Measurements from ENCODE around the gene TSEN54.
"Not testable (repeated sequence)": the region's sequence is repeated elsewhere in the genome, so short reads cannot be mapped to it uniquely, and the experiment has no call there.

Gene TSEN54

GRCh38 chr17:75518201-75518600 is 1.9 kb downstream of the TSEN54 start:
- Histone ChIP-seq H3K9ac (ENCODE audit: low read length) (no peak overlapping the region), H3K27ac (ENCODE audit: low read length) (no peak overlapping the region), H3K79me2 (ENCODE audit: low read length) (peaks cover 17% of the 10 kb centered on the region), H3K4me3 (ENCODE audit: low read length) (no peak overlapping the region), H3K9me2 (replicated peaks; ENCODE audit: insufficient read depth, low read length) (no peaks in the 10 kb centered on the region), H3K36me3 (replicated peaks; ENCODE audit: insufficient read depth, low read length) (no peaks in the 10 kb centered on the region), H3K4me1 (ENCODE audit: low read length) (peaks cover 13% of the 10 kb centered on the region), H3K9me3 (replicated peaks; ENCODE audit: insufficient read depth, low read length) (no peaks in the 10 kb centered on the region), H3K27me3 (replicated peaks; ENCODE audit: insufficient read depth, low read length) (no peaks in the 10 kb centered on the region), H3K4me2 (ENCODE audit: low read depth, low read length) (peak overlapping the region; percentile 76; the same call in 1 of the 2 replicates), H4K20me1 (ENCODE audit: insufficient read depth, low read length) (no peaks in the 10 kb centered on the region), H3F3A (ENCODE audit: insufficient read depth, low read length) (peaks cover 7% of the 10 kb centered on the region; the same call in 1 of the 2 replicates), H2AFZ (ENCODE audit: low read length) (no peak overlapping the region)
- no peak for TF ChIP-seq EZH2 (optimal IDR thresholded peaks at IDR 0.05; ENCODE audit: low read depth, low read length)
- no peak for TF ChIP-seq CTCF (IDR thresholded peaks at IDR 0.05; ENCODE audit: low read length)
- no peak for TF ChIP-seq EZH2phosphoT487 (IDR thresholded peaks at IDR 0.05; ENCODE audit: low read length)
- no peak for DNase-seq

GRCh38 chr17:75518983-75519537 is 2.7 kb downstream of the TSEN54 start:
- Histone ChIP-seq H3F3A (ENCODE audit: insufficient read depth, low read length) (peaks cover 9% of the 10 kb centered on the region; the same call in 1 of the 2 replicates), H3K4me1 (ENCODE audit: low read length) (peaks cover 13% of the 10 kb centered on the region), H3K27me3 (replicated peaks; ENCODE audit: insufficient read depth, low read length) (no peaks in the 10 kb centered on the region), H3K36me3 (replicated peaks; ENCODE audit: insufficient read depth, low read length) (no peaks in the 10 kb centered on the region), H3K79me2 (ENCODE audit: low read length) (peaks cover 17% of the 10 kb centered on the region), H2AFZ (ENCODE audit: low read length) (no peak overlapping the region), H3K9me2 (replicated peaks; ENCODE audit: insufficient read depth, low read length) (no peaks in the 10 kb centered on the region), H3K9me3 (replicated peaks; ENCODE audit: insufficient read depth, low read length) (no peaks in the 10 kb centered on the region), H3K4me2 (ENCODE audit: low read depth, low read length) (no peak overlapping the region), H3K4me3 (ENCODE audit: low read length) (no peak overlapping the region), H4K20me1 (ENCODE audit: insufficient read depth, low read length) (no peaks in the 10 kb centered on the region), H3K9ac (ENCODE audit: low read length) (no peak overlapping the region), H3K27ac (ENCODE audit: low read length) (no peak overlapping the region)
- DNase-seq: no peak
- TF ChIP-seq EZH2phosphoT487 (IDR thresholded peaks at IDR 0.05; ENCODE audit: low read length): no peak
- no peak for TF ChIP-seq EZH2 (optimal IDR thresholded peaks at IDR 0.05; ENCODE audit: low read depth, low read length)
- no peak for TF ChIP-seq CTCF (IDR thresholded peaks at IDR 0.05; ENCODE audit: low read length)

GRCh38 chr17:75520413-75520812 is 4.1 kb downstream of the TSEN54 start:
- not testable (repeated sequence) for H3K9me3 ChIP-seq (replicated peaks; ENCODE audit: insufficient read depth, low read length); H3K9ac ChIP-seq (ENCODE audit: low read length); DNase-seq; H3K4me2 ChIP-seq (ENCODE audit: low read depth, low read length); H3K4me3 ChIP-seq (ENCODE audit: low read length); H4K20me1 ChIP-seq (ENCODE audit: insufficient read depth, low read length); H3K27ac ChIP-seq (ENCODE audit: low read length); H3K36me3 ChIP-seq (replicated peaks; ENCODE audit: insufficient read depth, low read length); H2AFZ ChIP-seq (ENCODE audit: low read length); H3F3A ChIP-seq (ENCODE audit: insufficient read depth, low read length); H3K9me2 ChIP-seq (replicated peaks; ENCODE audit: insufficient read depth, low read length); H3K27me3 ChIP-seq (replicated peaks; ENCODE audit: insufficient read depth, low read length)
- H3K4me1 ChIP-seq (ENCODE audit: low read length): peaks cover 19% of the 10 kb centered on the region
- peaks cover 17% of the 10 kb centered on the region for H3K79me2 ChIP-seq (ENCODE audit: low read length)

- peaks cover 7% of the 10 kb centered on the region; the same call in 1 of the 2 replicates for H3F3A ChIP-seq (ENCODE audit: insufficient read depth, low read length)
- H3K79me2 ChIP-seq (ENCODE audit: low read length): peaks cover 17% of the 10 kb centered on the region
- no peaks in the 10 kb centered on the region for H3K9me2 ChIP-seq (replicated peaks; ENCODE audit: insufficient read depth, low read length)
- H4K20me1 ChIP-seq (ENCODE audit: insufficient read depth, low read length): no peaks in the 10 kb centered on the region
- H3K27me3 ChIP-seq (replicated peaks; ENCODE audit: insufficient read depth, low read length): no peaks in the 10 kb centered on the region
- no peak overlapping the region for H3K27ac ChIP-seq (ENCODE audit: low read length)
- no peaks in the 10 kb centered on the region for H3K36me3 ChIP-seq (replicated peaks; ENCODE audit: insufficient read depth, low read length)
- no peak overlapping the region for H2AFZ ChIP-seq (ENCODE audit: low read length)
- no peak overlapping the region for H3K9ac ChIP-seq (ENCODE audit: low read length)
- DNase-seq: no peak
- no peak for TF ChIP-seq CTCF (IDR thresholded peaks at IDR 0.05; ENCODE audit: low read length)
- H3K9me3 ChIP-seq (replicated peaks; ENCODE audit: insufficient read depth, low read length): no peaks in the 10 kb centered on the region
- H3K4me2 ChIP-seq (ENCODE audit: low read depth, low read length): no peak overlapping the region
- H3K4me3 ChIP-seq (ENCODE audit: low read length): no peak overlapping the region
- H3K4me1 ChIP-seq (ENCODE audit: low read length): peaks cover 21% of the 10 kb centered on the region
Observed at GRCh38 chr17:75521290-75521689, 5.0 kb downstream of the TSEN54 start.

All from MM.1S (cell line).